Measurements from ENCODE around the gene ZNF618.

Gene ZNF618

GRCh38 chr9:114097613-114098020 is 221.5 kb downstream of the ZNF618 start:
- ATAC-seq (ENCODE audit: low read depth) (no peak), DNase-seq (ENCODE audit: low spot score) (no peak)
- Histone ChIP-seq H3K4me3 (ENCODE audit: severe bottlenecking) (peak overlapping the region; percentile 53), H3K27me3 (ENCODE audit: insufficient read depth, poor library complexity, severe bottlenecking) (no peaks in the 10 kb centered on the region), H3K36me3 (ENCODE audit: low read depth) (no peaks in the 10 kb centered on the region), H3K4me1 (ENCODE audit: insufficient read depth, poor library complexity, severe bottlenecking) (no peaks in the 10 kb centered on the region), H3K27ac (ENCODE audit: poor library complexity, severe bottlenecking) (no peak overlapping the region), H3K9me3 (ENCODE audit: severe bottlenecking) (no peaks in the 10 kb centered on the region)
- TF ChIP-seq, protein P1, sequence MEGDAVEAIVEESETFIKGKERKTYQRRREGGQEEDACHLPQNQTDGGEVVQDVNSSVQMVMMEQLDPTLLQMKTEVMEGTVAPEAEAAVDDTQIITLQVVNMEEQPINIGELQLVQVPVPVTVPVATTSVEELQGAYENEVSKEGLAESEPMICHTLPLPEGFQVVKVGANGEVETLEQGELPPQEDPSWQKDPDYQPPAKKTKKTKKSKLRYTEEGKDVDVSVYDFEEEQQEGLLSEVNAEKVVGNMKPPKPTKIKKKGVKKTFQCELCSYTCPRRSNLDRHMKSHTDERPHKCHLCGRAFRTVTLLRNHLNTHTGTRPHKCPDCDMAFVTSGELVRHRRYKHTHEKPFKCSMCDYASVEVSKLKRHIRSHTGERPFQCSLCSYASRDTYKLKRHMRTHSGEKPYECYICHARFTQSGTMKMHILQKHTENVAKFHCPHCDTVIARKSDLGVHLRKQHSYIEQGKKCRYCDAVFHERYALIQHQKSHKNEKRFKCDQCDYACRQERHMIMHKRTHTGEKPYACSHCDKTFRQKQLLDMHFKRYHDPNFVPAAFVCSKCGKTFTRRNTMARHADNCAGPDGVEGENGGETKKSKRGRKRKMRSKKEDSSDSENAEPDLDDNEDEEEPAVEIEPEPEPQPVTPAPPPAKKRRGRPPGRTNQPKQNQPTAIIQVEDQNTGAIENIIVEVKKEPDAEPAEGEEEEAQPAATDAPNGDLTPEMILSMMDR (IDR thresholded peaks at IDR 0.05; ENCODE audit: poor library complexity, severe bottlenecking), result no peak

DNA sequence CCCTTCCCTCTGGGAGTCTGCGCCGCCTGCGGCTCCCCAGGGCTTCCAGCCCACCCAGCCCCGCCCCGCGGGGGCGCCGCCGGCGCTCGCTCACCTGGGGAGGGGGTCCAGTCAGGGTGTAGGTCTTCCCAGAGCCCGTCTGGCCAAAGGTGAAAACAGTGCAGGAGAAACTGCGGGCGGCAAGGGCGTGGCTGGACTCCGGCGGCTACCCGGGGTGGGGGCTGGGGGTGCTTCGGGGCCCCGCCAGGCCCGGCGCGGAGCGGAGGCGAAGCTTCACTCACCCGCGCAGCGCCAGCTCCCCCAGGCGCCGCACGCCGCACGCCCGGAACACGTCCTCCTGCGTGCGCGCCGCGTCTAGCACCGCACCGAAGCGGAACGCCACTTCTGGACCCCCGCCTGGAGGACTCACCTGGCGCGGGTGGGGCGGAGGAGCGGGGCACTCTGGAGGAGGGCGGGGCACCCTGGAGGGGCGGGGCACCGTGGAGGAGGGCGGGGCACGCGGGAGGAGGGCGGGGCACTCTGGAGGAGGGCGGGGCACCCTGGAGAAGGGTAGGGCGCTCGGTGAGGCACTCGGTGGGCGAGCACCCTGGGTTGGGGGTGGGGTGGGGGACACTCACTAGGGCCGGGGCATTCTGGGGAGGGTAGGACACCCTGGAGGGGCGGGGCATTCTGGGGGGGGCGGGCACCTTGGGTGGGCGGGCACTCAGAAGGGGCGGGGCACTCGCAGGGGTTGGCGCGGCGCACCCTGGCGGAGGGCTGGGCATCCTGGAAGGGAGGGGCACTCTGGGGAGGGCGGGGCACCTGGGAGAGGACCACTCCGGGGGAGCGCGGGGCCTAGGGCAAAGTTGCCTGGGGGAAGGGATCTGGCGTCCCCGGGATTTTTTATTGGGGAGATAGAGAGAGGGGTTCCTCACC is 222.2 kb downstream of the ZNF618 start:
- no peak overlapping the region for H3K27ac ChIP-seq (ENCODE audit: poor library complexity, severe bottlenecking)

GRCh38 chr9:114098936-114099668 is 223.0 kb downstream of the ZNF618 start, which contains the start of gene KIF12:
TSS of gene KIF12 (minus strand) at chr9:114099292. CDS start at chr9:114099276, 16 bp downstream.
- H3K9me3 ChIP-seq (ENCODE audit: severe bottlenecking), result no peaks in the 10 kb centered on the region
- H3K4me1 ChIP-seq (ENCODE audit: insufficient read depth, poor library complexity, severe bottlenecking), result no peaks in the 10 kb centered on the region
- no peaks in the 10 kb centered on the region for H3K27me3 ChIP-seq (ENCODE audit: insufficient read depth, poor library complexity, severe bottlenecking)
- peak within 1 kb of the TSS; percentile 53 for H3K4me3 ChIP-seq (ENCODE audit: severe bottlenecking)
- H3K27ac ChIP-seq (ENCODE audit: poor library complexity, severe bottlenecking), result no peak within 1 kb of the TSS
- H3K36me3 ChIP-seq (ENCODE audit: low read depth), result no peaks in the 10 kb centered on the region
- DNase-seq (ENCODE audit: low spot score), result no peak
- TF ChIP-seq, protein P1 (IDR thresholded peaks at IDR 0.05; ENCODE audit: poor library complexity, severe bottlenecking), result no peak
- ATAC-seq (ENCODE audit: low read depth), result no peak

More for the DNA sequence above, 222.2 kb downstream of the ZNF618 start:
- Histone ChIP-seq H3K27me3 (ENCODE audit: insufficient read depth, poor library complexity, severe bottlenecking) (no peaks in the 10 kb centered on the region), H3K36me3 (ENCODE audit: low read depth) (no peaks in the 10 kb centered on the region), H3K9me3 (ENCODE audit: severe bottlenecking) (no peaks in the 10 kb centered on the region), H3K4me3 (ENCODE audit: severe bottlenecking) (peak overlapping the region; percentile 53), H3K4me1 (ENCODE audit: insufficient read depth, poor library complexity, severe bottlenecking) (no peaks in the 10 kb centered on the region)
- TF ChIP-seq, protein P1 (IDR thresholded peaks at IDR 0.05; ENCODE audit: poor library complexity, severe bottlenecking), result no peak
- DNase-seq (ENCODE audit: low spot score), result no peak
- peak; percentile 77 for ATAC-seq (ENCODE audit: low read depth)

- no peak overlapping the region for H3K4me3 ChIP-seq (ENCODE audit: severe bottlenecking)
- TF ChIP-seq, protein P1 (IDR thresholded peaks at IDR 0.05; ENCODE audit: poor library complexity, severe bottlenecking), result no peak
- H3K36me3 ChIP-seq (ENCODE audit: low read depth), result no peaks in the 10 kb centered on the region
- DNase-seq (ENCODE audit: low spot score), result no peak
- H3K4me1 ChIP-seq (ENCODE audit: insufficient read depth, poor library complexity, severe bottlenecking), result no peaks in the 10 kb centered on the region
- H3K27ac ChIP-seq (ENCODE audit: poor library complexity, severe bottlenecking), result no peak overlapping the region
- H3K27me3 ChIP-seq (ENCODE audit: insufficient read depth, poor library complexity, severe bottlenecking), result no peaks in the 10 kb centered on the region
- H3K9me3 ChIP-seq (ENCODE audit: severe bottlenecking), result no peaks in the 10 kb centered on the region
- no peak for ATAC-seq (ENCODE audit: low read depth)
These were observed 223.7 kb downstream of the ZNF618 start for GRCh38 chr9:114099669-114100270.
